DOHH2 (cell line): Measurements from ENCODE around the gene ZMIZ1.

Experiments
- H3F3A ChIP-seq: fragments of 200-600 bp; sonication (generic), shearing (Covaris generic); 2 replicates; pipeline ENCODE4 v1.6.0; 2016; ENCODE audit warnings: antibody characterized with exemption, mild to moderate bottlenecking; ENCODE audit not compliant: control insufficient read depth, insufficient read depth
- H3K27ac ChIP-seq: fragments of 200-600 bp; sonication (generic); 2 replicates; pipeline ENCODE4 v1.5.1; 2014; ENCODE audit warnings: low read depth, mild to moderate bottlenecking, low read length, moderate library complexity
- H3K27me3 ChIP-seq: fragments of 200-600 bp; sonication (generic); 2 replicates; pipeline ENCODE4 v1.6.1; 2014; ENCODE audit warnings: mild to moderate bottlenecking, low read length, mixed read lengths; ENCODE audit not compliant: control insufficient read depth
- H3K36me3 ChIP-seq: fragments of 200-600 bp; sonication (generic); 2 replicates; pipeline ENCODE4 v1.6.1; 2014; ENCODE audit warnings: mild to moderate bottlenecking, low read length, moderate library complexity, mixed read lengths; ENCODE audit not compliant: control insufficient read depth
- H3K4me1 ChIP-seq: fragments of 200-600 bp; sonication (generic); 2 replicates; pipeline ENCODE4 v1.6.1; 2014; ENCODE audit warnings: mild to moderate bottlenecking, low read length, mixed read lengths; ENCODE audit not compliant: control insufficient read depth
- H3K4me2 ChIP-seq: fragments of 200-600 bp; sonication (generic); 2 replicates; pipeline ENCODE4 v1.6.0; 2014; ENCODE audit warnings: mild to moderate bottlenecking, low read length, moderate library complexity
- H3K4me3 ChIP-seq: fragments of 200-600 bp; sonication (generic); 2 replicates; pipeline ENCODE4 v1.5.1; 2014; ENCODE audit warnings: mild to moderate bottlenecking, low read length, mixed read lengths
- H3K79me2 ChIP-seq: fragments of 200-600 bp; sonication (generic); 2 replicates; pipeline ENCODE4 v1.6.1; 2014; ENCODE audit warnings: mild to moderate bottlenecking, low read length, mixed read lengths; ENCODE audit not compliant: control insufficient read depth
- H3K9me2 ChIP-seq: fragments of 200-600 bp; sonication (generic); replicated peaks from 2 replicates; pipeline ENCODE4 v1.6.1; 2014; ENCODE audit warnings: mild to moderate bottlenecking, low read length, mixed read lengths; ENCODE audit not compliant: control insufficient read depth
- H3K9me3 ChIP-seq: fragments of 200-600 bp; sonication (generic); 2 replicates; pipeline ENCODE4 v1.6.1; 2014; ENCODE audit warnings: antibody characterized with exemption, low read length, mixed read lengths; ENCODE audit not compliant: control insufficient read depth, insufficient read depth
- H4K20me1 ChIP-seq: fragments of 200-600 bp; sonication (generic); 2 replicates; pipeline ENCODE4 v1.6.0; 2014; ENCODE audit warnings: low read depth, mild to moderate bottlenecking, antibody characterized with exemption, low read length, moderate library complexity; ENCODE audit not compliant: control insufficient read depth, insufficient read depth
- EZH2phosphoT487 ChIP-seq: fragments of 200-600 bp; sonication (generic); IDR thresholded peaks from 2 replicates; pipeline ENCODE4 v1.6.1; 2017; ENCODE audit warnings: borderline replicate concordance, mild to moderate bottlenecking, antibody characterized with exemption, low read length, moderate library complexity, mixed read lengths
- TF ChIP-seq, protein P1 (sequence below): fragments of 200-600 bp; sonication (generic); IDR thresholded peaks from one replicate; pipeline ENCODE4 v1.5.1; 2014; ENCODE audit warnings: antibody characterized with exemption, mild to moderate bottlenecking, low read depth, low read length; ENCODE audit not compliant: poor library complexity, severe bottlenecking

The ZMIZ1 gene

GRCh38 chr10:79353000-79353406 is 284.2 kb downstream of the ZMIZ1 start:
- Histone ChIP-seq H3K9me3 (no peaks in the 10 kb centered on the region), H3K27ac (no peak overlapping the region), H3K4me1 (peaks cover 13% of the 10 kb centered on the region), H3K79me2 (peaks cover 37% of the 10 kb centered on the region), H3K36me3 (peaks cover 87% of the 10 kb centered on the region), H3K4me2 (no peak overlapping the region), H3K27me3 (no peaks in the 10 kb centered on the region), H4K20me1 (peaks cover 34% of the 10 kb centered on the region; the same call in 1 of the 2 replicates), H3K4me3 (no peak overlapping the region), H3F3A (0 out of 2 replicates have a peak, but pooled peaks cover 7% of the 10 kb centered on the region), H3K9me2 (no peaks in the 10 kb centered on the region)
- TF ChIP-seq, protein P1, sequence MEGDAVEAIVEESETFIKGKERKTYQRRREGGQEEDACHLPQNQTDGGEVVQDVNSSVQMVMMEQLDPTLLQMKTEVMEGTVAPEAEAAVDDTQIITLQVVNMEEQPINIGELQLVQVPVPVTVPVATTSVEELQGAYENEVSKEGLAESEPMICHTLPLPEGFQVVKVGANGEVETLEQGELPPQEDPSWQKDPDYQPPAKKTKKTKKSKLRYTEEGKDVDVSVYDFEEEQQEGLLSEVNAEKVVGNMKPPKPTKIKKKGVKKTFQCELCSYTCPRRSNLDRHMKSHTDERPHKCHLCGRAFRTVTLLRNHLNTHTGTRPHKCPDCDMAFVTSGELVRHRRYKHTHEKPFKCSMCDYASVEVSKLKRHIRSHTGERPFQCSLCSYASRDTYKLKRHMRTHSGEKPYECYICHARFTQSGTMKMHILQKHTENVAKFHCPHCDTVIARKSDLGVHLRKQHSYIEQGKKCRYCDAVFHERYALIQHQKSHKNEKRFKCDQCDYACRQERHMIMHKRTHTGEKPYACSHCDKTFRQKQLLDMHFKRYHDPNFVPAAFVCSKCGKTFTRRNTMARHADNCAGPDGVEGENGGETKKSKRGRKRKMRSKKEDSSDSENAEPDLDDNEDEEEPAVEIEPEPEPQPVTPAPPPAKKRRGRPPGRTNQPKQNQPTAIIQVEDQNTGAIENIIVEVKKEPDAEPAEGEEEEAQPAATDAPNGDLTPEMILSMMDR, result no peak
- TF ChIP-seq EZH2phosphoT487, result no peak

DNA sequence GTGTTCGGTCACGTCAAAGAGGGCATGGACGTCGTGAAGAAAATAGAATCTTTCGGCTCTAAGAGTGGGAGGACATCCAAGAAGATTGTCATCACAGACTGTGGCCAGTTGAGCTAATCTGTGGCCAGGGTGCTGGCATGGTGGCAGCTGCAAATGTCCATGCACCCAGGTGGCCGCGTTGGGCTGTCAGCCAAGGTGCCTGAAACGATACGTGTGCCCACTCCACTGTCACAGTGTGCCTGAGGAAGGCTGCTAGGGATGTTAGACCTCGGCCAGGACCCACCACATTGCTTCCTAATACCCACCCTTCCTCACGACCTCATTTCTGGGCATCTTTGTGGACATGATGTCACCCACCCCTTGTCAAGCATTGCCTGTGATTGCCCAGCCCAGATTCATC is 285.0 kb downstream of the ZMIZ1 start:
- peaks cover 30% of the 10 kb centered on the region for H3K79me2 ChIP-seq
- no peaks in the 10 kb centered on the region for H3K9me2 ChIP-seq
- H3K4me3 ChIP-seq, result no peak overlapping the region
- peaks cover 27% of the 10 kb centered on the region; the same call in 1 of the 2 replicates for H4K20me1 ChIP-seq
- no peak overlapping the region for H3K4me2 ChIP-seq
- H3F3A ChIP-seq, result 0 out of 2 replicates have a peak, but pooled peaks cover 7% of the 10 kb centered on the region
- no peak overlapping the region for H3K27ac ChIP-seq
- TF ChIP-seq EZH2phosphoT487, result no peak
- TF ChIP-seq, protein P1, result no peak
- H3K9me3 ChIP-seq, result no peaks in the 10 kb centered on the region
- no peaks in the 10 kb centered on the region for H3K27me3 ChIP-seq
- H3K4me1 ChIP-seq, result peaks cover 10% of the 10 kb centered on the region
- H3K36me3 ChIP-seq, result peaks cover 79% of the 10 kb centered on the region

GRCh38 chr10:79354141-79354540 is 285.4 kb downstream of the ZMIZ1 start:
- no peak overlapping the region for H3K27ac ChIP-seq
- peaks cover 75% of the 10 kb centered on the region for H3K36me3 ChIP-seq
- peaks cover 26% of the 10 kb centered on the region for H3K79me2 ChIP-seq
- no peak overlapping the region for H3K4me2 ChIP-seq
- 0 out of 2 replicates have a peak, but pooled peaks cover 8% of the 10 kb centered on the region for H3F3A ChIP-seq
- no peaks in the 10 kb centered on the region for H3K9me2 ChIP-seq
- H3K4me1 ChIP-seq, result peaks cover 9% of the 10 kb centered on the region
- H3K9me3 ChIP-seq, result no peaks in the 10 kb centered on the region
- H4K20me1 ChIP-seq, result peaks cover 23% of the 10 kb centered on the region; the same call in 1 of the 2 replicates
- H3K27me3 ChIP-seq, result no peaks in the 10 kb centered on the region
- H3K4me3 ChIP-seq, result no peak overlapping the region
- TF ChIP-seq EZH2phosphoT487, result no peak
- TF ChIP-seq, protein P1, result no peak
